A549 treated with CpdA at 1 μM for 4 hours (cell line): ENCODE measurements around the gene SGCG. TPM values are rescaled to one million over a fixed set of nuclear protein-coding genes. Genes with fewer than 3 reads are reported as not detected.

ENCODE experiments used
- total RNA-seq: library from RNA; stranded (reverse); fragments of 200-300 nt; extraction: Qiagen RNA extraction; gene quantifications from 5 replicates; pipeline ENCODE4 v1.2.3, GENCODE V29; 2022; ENCODE audit warnings: low read depth

SGCG gene
- not detected in 5 replicates for total RNA-seq

GRCh38 chr13:23180711-23181110 lies at the start of gene SGCG:
Gene SGCG, plus strand, starts transcription at chr13:23180979. Its CDS starts 22,716 bp downstream, at chr13:23203695.

